Fibroblast of villous mesenchyme (primary cell): ENCODE measurements around the gene PHF2. TPM values are rescaled to one million over a fixed set of nuclear protein-coding genes. Genes with fewer than 3 reads are reported as not detected.

Experiments used
- DNase-seq: peaks from one replicate; pipeline ENCODE4 v3.0.0-alpha.2; 2010; ENCODE audit warnings: low read depth
- H3K4me3 ChIP-seq: 2 replicates; pipeline ENCODE4 v1.5.1; 2011; ENCODE audit warnings: low read depth, mild to moderate bottlenecking, low read length
- total RNA-seq: library from RNA; depleted of rRNA; stranded (reverse); fragments of >200 nt; gene quantifications from 2 replicates; pipeline ENCODE4 v1.2.3, GENCODE V29; 2012
- TF ChIP-seq, protein P1 (sequence below): IDR thresholded peaks from 2 replicates; pipeline ENCODE4 v1.5.1; 2012; ENCODE audit warnings: low read depth, mild to moderate bottlenecking, low read length; ENCODE audit not compliant: insufficient read depth

Gene PHF2
- total RNA-seq, 1 donor: 15.5 TPM

DNA sequence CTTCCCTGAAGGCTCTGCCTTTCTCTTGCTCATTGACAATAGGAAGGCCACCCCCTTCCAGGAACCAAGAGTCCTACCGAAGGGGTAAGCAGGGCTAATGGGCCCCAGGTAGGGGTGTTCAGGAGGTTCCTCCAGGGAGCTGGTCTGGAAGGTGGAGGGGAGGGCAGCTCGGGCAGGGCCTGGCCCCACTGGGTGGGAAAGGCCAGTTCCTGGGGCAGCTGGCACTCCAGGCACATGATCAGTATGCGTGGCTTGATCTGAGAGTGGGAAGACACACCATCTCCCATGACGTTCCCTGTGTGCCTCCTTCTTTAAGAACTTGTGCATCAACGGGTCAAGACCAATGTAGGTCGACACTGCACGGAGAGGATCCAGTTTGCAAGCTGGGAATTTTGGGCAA is 149.8 kb downstream of the PHF2 start:
- no peak for DNase-seq
- no peak overlapping the region for H3K4me3 ChIP-seq
- TF ChIP-seq, protein P1, sequence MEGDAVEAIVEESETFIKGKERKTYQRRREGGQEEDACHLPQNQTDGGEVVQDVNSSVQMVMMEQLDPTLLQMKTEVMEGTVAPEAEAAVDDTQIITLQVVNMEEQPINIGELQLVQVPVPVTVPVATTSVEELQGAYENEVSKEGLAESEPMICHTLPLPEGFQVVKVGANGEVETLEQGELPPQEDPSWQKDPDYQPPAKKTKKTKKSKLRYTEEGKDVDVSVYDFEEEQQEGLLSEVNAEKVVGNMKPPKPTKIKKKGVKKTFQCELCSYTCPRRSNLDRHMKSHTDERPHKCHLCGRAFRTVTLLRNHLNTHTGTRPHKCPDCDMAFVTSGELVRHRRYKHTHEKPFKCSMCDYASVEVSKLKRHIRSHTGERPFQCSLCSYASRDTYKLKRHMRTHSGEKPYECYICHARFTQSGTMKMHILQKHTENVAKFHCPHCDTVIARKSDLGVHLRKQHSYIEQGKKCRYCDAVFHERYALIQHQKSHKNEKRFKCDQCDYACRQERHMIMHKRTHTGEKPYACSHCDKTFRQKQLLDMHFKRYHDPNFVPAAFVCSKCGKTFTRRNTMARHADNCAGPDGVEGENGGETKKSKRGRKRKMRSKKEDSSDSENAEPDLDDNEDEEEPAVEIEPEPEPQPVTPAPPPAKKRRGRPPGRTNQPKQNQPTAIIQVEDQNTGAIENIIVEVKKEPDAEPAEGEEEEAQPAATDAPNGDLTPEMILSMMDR: no peak

Other genes with a start within 250 kb of the PHF2 start
- gene FAM120A, start 124.9 kb upstream of the PHF2 start, total RNA-seq: 116 and 185 TPM in 2 replicates
- gene FAM120AOS, start 123.0 kb upstream of the PHF2 start, total RNA-seq: 42.5 and 43.6 TPM in 2 replicates